Fibroblast of lung (primary cell): ENCODE measurements around the gene DSC1. TPM values are rescaled to one million over a fixed set of nuclear protein-coding genes. Genes with fewer than 3 reads are reported as not detected.

Experiments used
- DNase-seq, 2 donors: peaks; one replicate each; pipeline versions ENCODE4 v3.0.0 to v3.0.0-alpha.2; 2010; ENCODE audit warnings: low read depth in 2 of 2
- H2AFZ ChIP-seq: 2 replicates; pipeline ENCODE4 v1.5.1; 2012; ENCODE audit warnings: low read length, control low read depth, inconsistent platforms
- H3K27ac ChIP-seq: 2 replicates; pipeline ENCODE4 v1.5.1; 2011; ENCODE audit warnings: low read length, control low read depth; ENCODE audit not compliant: insufficient read depth
- H3K27me3 ChIP-seq: 2 replicates; pipeline ENCODE4 v1.5.1; 2011; ENCODE audit warnings: mild to moderate bottlenecking, low read length; ENCODE audit not compliant: control insufficient read depth, insufficient read depth
- H3K36me3 ChIP-seq: 2 replicates; pipeline ENCODE4 v1.5.1; 2011; ENCODE audit warnings: low read length; ENCODE audit not compliant: control insufficient read depth, insufficient read depth
- H3K4me1 ChIP-seq: 2 replicates; pipeline ENCODE4 v1.5.1; 2011; ENCODE audit warnings: low read length; ENCODE audit not compliant: control insufficient read depth, insufficient read depth; ENCODE audit errors: extremely low read depth
- H3K4me2 ChIP-seq: 2 replicates; pipeline ENCODE4 v1.5.1; 2011; ENCODE audit warnings: low read length, control low read depth; ENCODE audit not compliant: insufficient read depth; ENCODE audit errors: extremely low read depth
- H3K4me3 ChIP-seq, 4 experiments: fragments of 200-600 bp in 1 of 4; sonication (generic) in 1 of 4; replicated peaks in 1 of 4; 2 replicates each; pipeline ENCODE4 v1.5.1; 2011 to 2016; ENCODE audit warnings: low read length in 4 of 4, low read depth in 3 of 4, mild to moderate bottlenecking in 3 of 4, control low read depth in 2 of 4, inconsistent platforms in 1 of 4, mixed read lengths in 1 of 4; ENCODE audit not compliant: insufficient read depth in 1 of 4; ENCODE audit errors: control extremely low read depth in 1 of 4
- H3K79me2 ChIP-seq: 2 replicates; pipeline ENCODE4 v1.5.1; 2012; ENCODE audit warnings: mild to moderate bottlenecking, low read length, inconsistent platforms; ENCODE audit not compliant: control insufficient read depth, insufficient read depth
- H3K9ac ChIP-seq: 2 replicates; pipeline ENCODE4 v1.5.1; 2011; ENCODE audit warnings: mild to moderate bottlenecking, low read length, control low read depth; ENCODE audit not compliant: insufficient read depth
- H3K9me3 ChIP-seq: 2 replicates; pipeline ENCODE4 v1.5.1; 2012; ENCODE audit warnings: low read depth, low read length; ENCODE audit not compliant: control insufficient read depth, insufficient read depth
- H4K20me1 ChIP-seq: 2 replicates; pipeline ENCODE4 v1.5.1; 2011; ENCODE audit warnings: low read length; ENCODE audit not compliant: control insufficient read depth, insufficient read depth; ENCODE audit errors: extremely low read depth
- EZH2 ChIP-seq: IDR thresholded peaks from 2 replicates; pipeline ENCODE4 v1.5.1; 2012; ENCODE audit warnings: low read length, control low read depth, mild to moderate bottlenecking; ENCODE audit errors: missing control alignments
- polyA plus RNA-seq, 2 donors: library from polyadenylated mRNA; depleted of rRNA in 1 of 2; stranded (reverse) in 1 of 2; unstranded in 1 of 2; fragments of >200 nt; gene quantifications; 2 replicates each; pipeline ENCODE4 v1.2.1, GENCODE V29; 2011 to 2012; ENCODE audit warnings: missing spikeins in 1 of 2
- total RNA-seq: library from RNA; depleted of rRNA; stranded (reverse); fragments of >200 nt; gene quantifications from 2 replicates; pipeline ENCODE4 v1.2.1, GENCODE V29; 2014
- TF ChIP-seq, protein P1 (sequence below), 2 donors: IDR thresholded peaks in 1 of 2; conservative IDR thresholded peaks in 1 of 2; 1 replicate in 1 of 2; 2 replicates in 1 of 2; pipeline ENCODE4 v1.5.1; 2011 to 2012; ENCODE audit warnings: low read length in 2 of 2, control low read depth in 1 of 2, inconsistent platforms in 1 of 2, low read depth in 1 of 2, mild to moderate bottlenecking in 1 of 2

Gene DSC1
- total and polyA plus RNA-seq, 2 donors (not counting 1 experiment from before 2014, with no cell fraction given): not detected

DNA sequence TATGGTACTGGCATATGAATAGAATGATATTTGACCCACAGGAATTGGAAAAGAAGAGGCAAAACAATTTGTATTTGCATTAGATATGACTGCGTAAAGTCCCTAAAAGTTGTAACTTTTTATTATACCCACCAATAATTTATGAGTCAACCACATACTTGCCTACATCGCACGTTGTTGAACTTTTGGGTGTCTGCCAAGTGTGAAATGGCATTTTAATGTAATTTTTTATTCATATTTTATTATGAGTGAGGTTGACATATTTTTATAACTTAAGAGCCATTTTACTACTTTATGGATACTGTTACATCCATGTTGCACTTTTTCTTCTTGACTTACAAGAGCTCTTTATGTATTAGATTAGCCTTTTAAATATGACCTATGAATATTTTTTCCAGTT lies 65.0 kb downstream of the DSC1 start:
- Histone ChIP-seq H4K20me1 (no peaks in the 10 kb centered on the region), H3K4me1 (no peaks in the 10 kb centered on the region), H2AFZ (no peak overlapping the region), H3K9ac (no peak overlapping the region), H3K79me2 (no peaks in the 10 kb centered on the region), H3K36me3 (no peaks in the 10 kb centered on the region), H3K27ac (no peak overlapping the region), H3K4me3 (no peak overlapping the region), H3K4me2 (no peak overlapping the region), H3K9me3 (no peaks in the 10 kb centered on the region), H3K27me3 (no peaks in the 10 kb centered on the region)
- TF ChIP-seq EZH2: no peak
- TF ChIP-seq, protein P1, sequence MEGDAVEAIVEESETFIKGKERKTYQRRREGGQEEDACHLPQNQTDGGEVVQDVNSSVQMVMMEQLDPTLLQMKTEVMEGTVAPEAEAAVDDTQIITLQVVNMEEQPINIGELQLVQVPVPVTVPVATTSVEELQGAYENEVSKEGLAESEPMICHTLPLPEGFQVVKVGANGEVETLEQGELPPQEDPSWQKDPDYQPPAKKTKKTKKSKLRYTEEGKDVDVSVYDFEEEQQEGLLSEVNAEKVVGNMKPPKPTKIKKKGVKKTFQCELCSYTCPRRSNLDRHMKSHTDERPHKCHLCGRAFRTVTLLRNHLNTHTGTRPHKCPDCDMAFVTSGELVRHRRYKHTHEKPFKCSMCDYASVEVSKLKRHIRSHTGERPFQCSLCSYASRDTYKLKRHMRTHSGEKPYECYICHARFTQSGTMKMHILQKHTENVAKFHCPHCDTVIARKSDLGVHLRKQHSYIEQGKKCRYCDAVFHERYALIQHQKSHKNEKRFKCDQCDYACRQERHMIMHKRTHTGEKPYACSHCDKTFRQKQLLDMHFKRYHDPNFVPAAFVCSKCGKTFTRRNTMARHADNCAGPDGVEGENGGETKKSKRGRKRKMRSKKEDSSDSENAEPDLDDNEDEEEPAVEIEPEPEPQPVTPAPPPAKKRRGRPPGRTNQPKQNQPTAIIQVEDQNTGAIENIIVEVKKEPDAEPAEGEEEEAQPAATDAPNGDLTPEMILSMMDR (conservative IDR thresholded peaks at IDR 0.05 in 1 of 2, IDR thresholded peaks at IDR 0.05 in 1 of 2; ENCODE audit: low read depth in 1 of 2, low read length in 2 of 2): no peak
- DNase-seq: no peak

DNA sequence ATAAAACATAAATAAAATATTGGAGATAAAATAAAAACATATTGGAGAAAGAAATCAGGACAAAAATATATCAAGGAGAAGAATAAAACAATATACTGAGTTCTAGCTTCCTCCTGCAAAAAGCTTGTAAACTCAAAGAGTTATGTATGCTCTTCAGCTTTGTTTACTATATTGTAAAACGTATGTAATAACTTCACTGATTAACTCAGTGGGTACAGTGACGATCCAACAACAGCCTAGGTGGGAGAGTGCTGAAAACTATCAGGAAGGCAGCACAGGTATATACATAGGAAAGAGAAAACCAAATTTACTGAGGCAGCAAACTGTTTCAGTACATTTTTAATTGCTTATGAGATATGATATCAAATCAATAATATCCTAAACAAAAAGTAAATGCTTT lies 68.8 kb downstream of the DSC1 start:
- no peak for TF ChIP-seq EZH2
- TF ChIP-seq, protein P1 (conservative IDR thresholded peaks at IDR 0.05 in 1 of 2, IDR thresholded peaks at IDR 0.05 in 1 of 2; ENCODE audit: low read depth in 1 of 2, low read length in 2 of 2): no peak
- no peaks in the 10 kb centered on the region for H3K79me2 ChIP-seq

DNA sequence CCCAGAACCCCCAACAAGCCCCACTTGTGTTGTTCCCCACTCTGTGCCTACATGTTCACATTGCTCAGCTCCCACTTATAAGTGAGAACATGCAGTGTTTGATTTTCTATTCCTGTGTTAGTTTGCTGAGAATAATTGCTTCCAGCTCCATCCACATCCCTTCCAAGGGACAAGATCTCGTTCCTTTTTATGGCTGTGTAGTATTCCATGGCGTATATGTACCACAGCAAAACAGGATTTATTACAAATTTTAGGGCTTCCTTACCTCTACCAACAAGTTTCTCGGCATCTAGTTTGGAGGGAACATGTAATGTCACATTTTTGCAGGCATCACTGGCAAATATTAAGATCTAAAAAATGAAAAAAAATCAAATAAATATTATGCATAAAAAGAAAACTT lies 69.4 kb downstream of the DSC1 start:
- no peak for DNase-seq
- Histone ChIP-seq H3K4me3 (no peak overlapping the region), H2AFZ (no peak overlapping the region), H3K9me3 (no peaks in the 10 kb centered on the region), H3K27ac (no peak overlapping the region), H3K4me1 (no peaks in the 10 kb centered on the region), H3K9ac (no peak overlapping the region), H3K4me2 (no peak overlapping the region), H3K36me3 (no peaks in the 10 kb centered on the region), H3K79me2 (no peaks in the 10 kb centered on the region), H3K27me3 (no peaks in the 10 kb centered on the region), H4K20me1 (no peaks in the 10 kb centered on the region)
- TF ChIP-seq, protein P1 (conservative IDR thresholded peaks at IDR 0.05 in 1 of 2, IDR thresholded peaks at IDR 0.05 in 1 of 2; ENCODE audit: low read depth in 1 of 2, low read length in 2 of 2): no peak
- TF ChIP-seq EZH2: no peak

More for the DNA sequence above, 68.8 kb downstream of the DSC1 start:
- Histone ChIP-seq H4K20me1 (no peaks in the 10 kb centered on the region), H3K9ac (no peak overlapping the region), H3K4me2 (no peak overlapping the region), H3K27ac (no peak overlapping the region), H3K36me3 (no peaks in the 10 kb centered on the region), H2AFZ (no peak overlapping the region), H3K4me1 (no peaks in the 10 kb centered on the region), H3K4me3 (no peak overlapping the region), H3K9me3 (no peaks in the 10 kb centered on the region), H3K27me3 (no peaks in the 10 kb centered on the region)
- no peak for DNase-seq
